GM19099 (cell line): ENCODE results near the gene CPNE7.

Experiments used
- POLR2A ChIP-seq: IDR thresholded peaks from 3 replicates; pipeline ENCODE4 v1.6.1; 2011; ENCODE audit warnings: low read depth; ENCODE audit not compliant: insufficient read length; ENCODE audit errors: extremely low read depth

Gene CPNE7

GRCh38 chr16:89545831-89546574 lies 29.6 kb upstream of the CPNE7 start:
- TF ChIP-seq POLR2A, result no peak

GRCh38 chr16:89546781-89547180 lies 28.8 kb upstream of the CPNE7 start:
- TF ChIP-seq POLR2A, result no peak

GRCh38 chr16:89547291-89547690 lies 28.3 kb upstream of the CPNE7 start:
- TF ChIP-seq POLR2A, result no peak

GRCh38 chr16:89547860-89548259 lies 27.7 kb upstream of the CPNE7 start:
- no peak for TF ChIP-seq POLR2A

- TF ChIP-seq POLR2A, result no peak
Measured at GRCh38 chr16:89548344-89549006, 27.1 kb upstream of the CPNE7 start.

- TF ChIP-seq POLR2A, result no peak
Measured at GRCh38 chr16:89549007-89549700, 26.4 kb upstream of the CPNE7 start.

- no peak for TF ChIP-seq POLR2A
Measured at GRCh38 chr16:89550421-89551007, 25.0 kb upstream of the CPNE7 start.

- no peak for TF ChIP-seq POLR2A
Measured at GRCh38 chr16:89552329-89552728, 23.2 kb upstream of the CPNE7 start.

- TF ChIP-seq POLR2A, result no peak
Measured at GRCh38 chr16:89552913-89553312, 22.6 kb upstream of the CPNE7 start.

- no peak for TF ChIP-seq POLR2A
Measured at GRCh38 chr16:89553733-89554132, 21.8 kb upstream of the CPNE7 start.

GRCh38 chr16:89554343-89554742 lies 21.2 kb upstream of the CPNE7 start:
- no peak for TF ChIP-seq POLR2A

GRCh38 chr16:89555265-89555664 lies 20.3 kb upstream of the CPNE7 start:
- TF ChIP-seq POLR2A, result no peak

- TF ChIP-seq POLR2A, result no peak
Measured at GRCh38 chr16:89555780-89556179, 19.8 kb upstream of the CPNE7 start.

- no peak for TF ChIP-seq POLR2A
Measured at GRCh38 chr16:89556750-89557689, 18.5 kb upstream of the CPNE7 start.

- no peak for TF ChIP-seq POLR2A
Measured at GRCh38 chr16:89557690-89558490, 17.7 kb upstream of the CPNE7 start.
